Gastrocnemius medialis (tissue), 4 donors: ENCODE data around the gene PCCA. TPM values are rescaled to one million over a fixed set of nuclear protein-coding genes. Genes with fewer than 3 reads are reported as not detected.

Source experiments
- ATAC-seq, 2 donors: fragments of 150-250 bp; one replicate each; pipeline ENCODE4 v1.9.1; 2016
- DNase-seq, 2 donors: peaks; one replicate each; pipeline ENCODE4 v3.0.0-alpha.2; 2019
- H3K27ac ChIP-seq, 4 donors: fragments of 200-600 bp; sonication (generic); 1 replicate in 1 of 4; 2 replicates in 3 of 4; pipeline ENCODE4 v1.5.1; 2016 to 2018; ENCODE audit warnings: mild to moderate bottlenecking in 2 of 4, moderate library complexity in 1 of 4
- H3K27me3 ChIP-seq, 3 donors: fragments of 200-600 bp; sonication (generic) in 2 of 3; 1 replicate in 1 of 3; 2 replicates in 2 of 3; pipeline versions ENCODE4 v1.5.1 to v1.6.0; 2016 to 2019; ENCODE audit warnings: mild to moderate bottlenecking in 1 of 3, moderate library complexity in 1 of 3
- H3K36me3 ChIP-seq, 2 donors: fragments of 200-600 bp; sonication (generic) in 1 of 2; one replicate each; pipeline ENCODE4 v1.5.1; 2017 to 2018
- H3K4me1 ChIP-seq, 2 donors: fragments of 200-600 bp; sonication (generic) in 1 of 2; one replicate each; pipeline ENCODE4 v1.5.1; 2016 to 2017; ENCODE audit warnings: mild to moderate bottlenecking in 2 of 2
- H3K4me3 ChIP-seq, 4 donors: fragments of 200-600 bp; sonication (generic) in 3 of 4; 1 replicate in 1 of 4; 2 replicates in 3 of 4; pipeline ENCODE4 v1.5.1; 2016 to 2019; ENCODE audit warnings: mild to moderate bottlenecking in 2 of 4
- H3K9me3 ChIP-seq, 3 donors: fragments of 200-600 bp; sonication (generic) in 2 of 3; 1 replicate in 1 of 3; 2 replicates in 2 of 3; pipeline ENCODE4 v1.5.1; 2016 to 2019
- CTCF ChIP-seq, 5 experiments: fragments of 450-650 bp in 3 of 5; fragments of 200-600 bp in 2 of 5; sonication (generic) in 2 of 5; IDR thresholded peaks in 4 of 5; conservative IDR thresholded peaks in 1 of 5; 1 replicate in 4 of 5; 2 replicates in 1 of 5; pipeline ENCODE4 v1.5.1; 2016 to 2019; ENCODE audit warnings: antibody characterized with exemption in 5 of 5, mild to moderate bottlenecking in 3 of 5, moderate library complexity in 3 of 5
- POLR2A ChIP-seq, 2 donors: fragments of 450-650 bp; IDR thresholded peaks; one replicate each; pipeline ENCODE4 v1.6.1; 2017; ENCODE audit warnings: antibody characterized with exemption in 2 of 2, mild to moderate bottlenecking in 2 of 2, moderate library complexity in 2 of 2
- in situ Hi-C, 4 donors: fragments of 200-750 bp; cut with MboI; loops; one replicate each; pipeline versions ENCODE4 v1.15.0 to v1.8.0; 2017; ENCODE audit warnings: low sequenced_read_pairs in 4 of 4
- intact Hi-C: fragments of 100-400 bp; cut with DNase I; formaldehyde crosslinking; loops from one replicate; pipeline ENCODE4 v1.15.1; 2023; ENCODE audit warnings: low total_unique reads
- total RNA-seq, 4 donors: library from RNA; depleted of rRNA; stranded (reverse); fragments of >200 nt; gene quantifications; one replicate each; pipeline versions ENCODE4 v1.1.0 to v1.2.3, GENCODE V29; 2016

PCCA gene
- total RNA-seq, 4 donors from 2014 or later: 7.5 to 19.5 (median 10.8) TPM

DNA sequence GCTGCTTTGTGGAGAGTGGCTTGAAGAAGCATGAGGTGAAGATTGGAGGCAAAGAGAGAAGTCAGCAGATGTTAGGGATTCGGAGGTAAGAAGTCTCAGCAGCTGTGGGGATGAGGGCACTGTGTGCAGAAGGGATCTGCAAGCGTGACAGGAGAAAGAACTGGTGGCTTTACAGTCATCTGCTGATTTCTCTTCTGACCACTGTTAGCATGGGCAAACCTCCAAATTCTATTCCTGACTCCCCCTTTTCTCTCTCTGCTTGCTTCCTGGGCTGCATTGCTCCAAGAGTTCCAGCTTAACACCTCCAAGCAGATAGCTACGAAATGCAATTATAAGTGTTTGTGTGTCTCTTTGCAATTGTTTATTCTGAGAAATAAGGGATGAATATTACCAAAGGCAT, 340.1 kb downstream of the PCCA start:
- no peak overlapping the region for H3K27ac ChIP-seq
- no peaks in the 10 kb centered on the region for H3K9me3 ChIP-seq
- H3K27me3 ChIP-seq: no peaks in the 10 kb centered on the region
- DNase-seq (no peak), ATAC-seq (no peak)
- H3K4me3 ChIP-seq: no peak overlapping the region
- no peaks in the 10 kb centered on the region for H3K4me1 ChIP-seq
- TF ChIP-seq CTCF (IDR thresholded peaks at IDR 0.05 in 4 of 5, conservative IDR thresholded peaks at IDR 0.05 in 1 of 5) (no peak), POLR2A (IDR thresholded peaks at IDR 0.05) (no peak)
- intact Hi-C loops: no loop called here
- in situ Hi-C loops: no loop called here
- peaks cover 0 to 3% of the 10 kb centered on the region in 2 donors for H3K36me3 ChIP-seq

- Histone ChIP-seq H3K27ac (no peak overlapping the region), H3K4me3 (no peak overlapping the region), H3K27me3 (no peaks in the 10 kb centered on the region), H3K9me3 (no peaks in the 10 kb centered on the region), H3K36me3 (peaks cover 0 to 3% of the 10 kb centered on the region in 2 donors), H3K4me1 (no peaks in the 10 kb centered on the region)
- DNase-seq (no peak), ATAC-seq (no peak)
- no peak for TF ChIP-seq CTCF (IDR thresholded peaks at IDR 0.05 in 4 of 5, conservative IDR thresholded peaks at IDR 0.05 in 1 of 5)
- TF ChIP-seq POLR2A (IDR thresholded peaks at IDR 0.05): no peak
- intact Hi-C loops: no loop called here
- in situ Hi-C loops: no loop called here
Measured at GRCh38 chr13:100432611-100433010, 343.7 kb downstream of the PCCA start.

DNA sequence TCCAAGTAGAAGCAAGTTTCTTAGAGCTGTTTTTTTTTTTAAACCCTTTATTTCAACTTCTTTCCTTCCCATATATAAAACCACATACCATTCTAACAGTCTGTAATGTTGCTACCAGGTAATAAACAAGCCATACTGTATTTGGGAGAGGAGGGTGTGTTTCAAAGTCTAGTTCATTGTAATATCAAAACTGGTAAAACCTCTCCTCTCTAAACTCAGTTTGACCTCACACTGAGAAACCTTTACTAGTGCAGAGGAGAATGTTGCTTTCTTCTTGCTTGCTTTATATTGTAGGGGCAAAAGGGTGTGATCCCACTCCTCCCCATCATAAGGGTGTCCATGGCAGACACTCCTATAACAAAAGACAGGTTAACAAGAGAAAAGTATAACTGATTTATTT, 344.6 kb downstream of the PCCA start:
- Histone ChIP-seq H3K4me1 (no peaks in the 10 kb centered on the region), H3K9me3 (no peaks in the 10 kb centered on the region), H3K4me3 (no peak overlapping the region), H3K36me3 (peaks cover 0 to 3% of the 10 kb centered on the region in 2 donors), H3K27me3 (no peaks in the 10 kb centered on the region), H3K27ac (no peak overlapping the region)
- intact Hi-C loops (no loop called here), in situ Hi-C loops (no loop called here)
- ATAC-seq: no peak
- no peak for DNase-seq
- TF ChIP-seq POLR2A (IDR thresholded peaks at IDR 0.05): no peak
- TF ChIP-seq CTCF (IDR thresholded peaks at IDR 0.05 in 4 of 5, conservative IDR thresholded peaks at IDR 0.05 in 1 of 5): no peak

GRCh38 chr13:100434010-100434763, 345.3 kb downstream of the PCCA start:
- intact Hi-C loops: no loop called here
- in situ Hi-C loops: no loop called here
- ATAC-seq: no peak
- no peaks in the 10 kb centered on the region for H3K9me3 ChIP-seq
- no peak overlapping the region for H3K27ac ChIP-seq
- no peak overlapping the region for H3K4me3 ChIP-seq
- H3K27me3 ChIP-seq: no peaks in the 10 kb centered on the region
- TF ChIP-seq POLR2A (IDR thresholded peaks at IDR 0.05) (no peak), CTCF (IDR thresholded peaks at IDR 0.05 in 4 of 5, conservative IDR thresholded peaks at IDR 0.05 in 1 of 5) (no peak)
- peaks cover 0 to 2% of the 10 kb centered on the region in 2 donors for H3K36me3 ChIP-seq
- no peak for DNase-seq
- H3K4me1 ChIP-seq: no peaks in the 10 kb centered on the region

- TF ChIP-seq POLR2A (IDR thresholded peaks at IDR 0.05): no peak
- TF ChIP-seq CTCF (IDR thresholded peaks at IDR 0.05 in 4 of 5, conservative IDR thresholded peaks at IDR 0.05 in 1 of 5): no peak
- Histone ChIP-seq H3K27ac (no peak overlapping the region), H3K4me1 (no peaks in the 10 kb centered on the region), H3K27me3 (no peaks in the 10 kb centered on the region), H3K36me3 (no peaks in the 10 kb centered on the region), H3K9me3 (no peaks in the 10 kb centered on the region), H3K4me3 (no peak overlapping the region)
- DNase-seq (no peak), ATAC-seq (no peak)
- in situ Hi-C loops (no loop called here), intact Hi-C loops (no loop called here)
Measured at GRCh38 chr13:100436099-100436498, 347.2 kb downstream of the PCCA start.
